GM23248 (cell line): ENCODE measurements around the gene LMOD1.

Experiments used
- EZH2 ChIP-seq: fragments of 200-600 bp; sonication (generic); IDR thresholded peaks from 2 replicates; pipeline ENCODE4 v1.6.1; 2018; ENCODE audit warnings: antibody characterized with exemption, mild to moderate bottlenecking; ENCODE audit not compliant: insufficient read depth, poor library complexity, severe bottlenecking
- EZH2phosphoT487 ChIP-seq: fragments of 200-600 bp; sonication (generic); IDR thresholded peaks from 2 replicates; pipeline ENCODE4 v1.6.1; 2018; ENCODE audit warnings: antibody characterized with exemption, moderate library complexity, mild to moderate bottlenecking, low read depth; ENCODE audit not compliant: insufficient read depth

DNA sequence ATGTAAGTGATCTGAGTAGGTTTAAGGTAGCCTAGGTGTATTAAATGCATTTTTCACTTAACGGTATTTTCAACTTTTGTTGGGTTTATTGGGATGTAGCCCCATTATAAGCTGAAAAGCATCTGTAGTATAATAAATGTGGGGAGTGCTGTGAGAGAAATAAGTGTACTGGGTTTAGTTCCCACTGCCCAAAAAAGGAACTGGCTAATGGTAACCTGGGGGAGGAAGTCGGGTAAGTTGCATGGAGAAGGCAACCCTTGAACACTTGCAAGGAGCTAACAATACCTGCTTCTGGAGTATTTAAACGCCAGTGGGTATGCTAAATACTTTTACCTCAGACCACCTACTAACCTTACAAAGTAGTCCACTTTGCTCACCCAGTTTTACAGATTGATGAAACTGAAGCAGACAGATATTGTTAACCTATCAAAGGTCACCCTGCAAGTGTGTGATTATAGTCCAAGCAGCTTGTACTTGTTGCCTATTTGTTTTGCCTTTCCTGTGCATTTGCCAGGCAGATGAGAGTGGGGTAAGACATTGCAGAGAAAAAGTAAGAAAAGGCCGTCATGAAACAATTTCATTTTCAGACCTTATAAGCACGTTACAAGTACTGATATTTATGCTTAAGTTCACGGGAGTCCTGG is 65.3 kb downstream of the LMOD1 start:
- TF ChIP-seq EZH2: no peak
- TF ChIP-seq EZH2phosphoT487: no peak
